ENCODE measurements around the gene PRKCA. TPM values are rescaled to one million over a fixed set of nuclear protein-coding genes. Genes with fewer than 3 reads are reported as not detected.

PRKCA gene
- total RNA-seq, 1 experiment from 2014 or later, result 29.6 TPM

GRCh38 chr17:66737524-66737923 is 435.1 kb downstream of the PRKCA start:
- TF ChIP-seq CTCF (IDR thresholded peaks at IDR 0.05; ENCODE audit: insufficient read depth in 1 of 2, low read depth in 1 of 2, low read length in 1 of 2, severe bottlenecking in 1 of 2, unreplicated experiment in 1 of 2), result no peak
- Histone ChIP-seq H3K9me3 (no peaks in the 10 kb centered on the region), H3K36me3 (ENCODE audit: control insufficient read depth, insufficient read depth, low read length) (0 out of 2 replicates have a peak, but pooled peaks cover under 1% of the 10 kb centered on the region), H3K4me3 (ENCODE audit: low read depth, low read length) (no peak overlapping the region), H3K27me3 (replicated peaks; ENCODE audit: control insufficient read depth, insufficient read depth, low read length) (no peaks in the 10 kb centered on the region), H3K4me1 (no peaks in the 10 kb centered on the region; the same call in 1 of the 2 replicates)
- ChIA-PET CTCF (interaction anchor here (0.7 kb wide), 1 partner anchor 238 kb away, joined by 3 read pairs; no protein-coding TSS in a partner anchor), POLR2A (no interaction called here)
- intact Hi-C loops (cut with micrococcal nuclease; ENCODE audit: unreplicated experiment), result no loop called here
- no TSS peak for BruUV-seq (replicated peaks)
- no peak overlapping the region for H3K4me3 Mint-ChIP-seq (ENCODE audit: unreplicated experiment)
- no peaks in the 10 kb centered on the region for H3K9me3 Mint-ChIP-seq (ENCODE audit: unreplicated experiment)
- H3K27me3 Mint-ChIP-seq (ENCODE audit: insufficient read depth, unreplicated experiment), result no peaks in the 10 kb centered on the region
- no peak overlapping the region for H3K27ac Mint-ChIP-seq (ENCODE audit: unreplicated experiment)
- H3K36me3 Mint-ChIP-seq (ENCODE audit: insufficient read depth, unreplicated experiment), result peaks cover 5% of the 10 kb centered on the region
- no peaks in the 10 kb centered on the region for H3K4me1 Mint-ChIP-seq (ENCODE audit: low read depth, unreplicated experiment)
- no peak for DNase-seq

GRCh38 chr17:66738301-66738700 is 435.9 kb downstream of the PRKCA start:
- intact Hi-C loops (cut with micrococcal nuclease; ENCODE audit: unreplicated experiment), result no loop called here
- no peaks in the 10 kb centered on the region; the same call in 1 of the 2 replicates for H3K4me1 ChIP-seq
- H3K27ac Mint-ChIP-seq (ENCODE audit: unreplicated experiment), result no peak overlapping the region
- H3K36me3 Mint-ChIP-seq (ENCODE audit: insufficient read depth, unreplicated experiment), result peaks cover 5% of the 10 kb centered on the region
- H3K4me3 ChIP-seq (ENCODE audit: low read depth, low read length), result no peak overlapping the region
- no peaks in the 10 kb centered on the region for H3K36me3 ChIP-seq (ENCODE audit: control insufficient read depth, insufficient read depth, low read length)
- no peak overlapping the region for H3K4me3 Mint-ChIP-seq (ENCODE audit: unreplicated experiment)
- BruUV-seq (replicated peaks), result no TSS peak
- ChIA-PET CTCF (no interaction called here), POLR2A (no interaction called here)
- no peaks in the 10 kb centered on the region for H3K27me3 Mint-ChIP-seq (ENCODE audit: insufficient read depth, unreplicated experiment)
- no peaks in the 10 kb centered on the region for H3K9me3 Mint-ChIP-seq (ENCODE audit: unreplicated experiment)
- H3K9me3 ChIP-seq, result no peaks in the 10 kb centered on the region
- no peak for DNase-seq
- no peaks in the 10 kb centered on the region for H3K27me3 ChIP-seq (replicated peaks; ENCODE audit: control insufficient read depth, insufficient read depth, low read length)
- TF ChIP-seq CTCF (IDR thresholded peaks at IDR 0.05; ENCODE audit: insufficient read depth in 1 of 2, low read depth in 1 of 2, low read length in 1 of 2, severe bottlenecking in 1 of 2, unreplicated experiment in 1 of 2), result no peak
- H3K4me1 Mint-ChIP-seq (ENCODE audit: low read depth, unreplicated experiment), result no peaks in the 10 kb centered on the region

- intact Hi-C loops (cut with micrococcal nuclease; ENCODE audit: unreplicated experiment), result no loop called here
- BruUV-seq (replicated peaks), result no TSS peak
- CTCF ChIA-PET, result interaction anchor here (1.3 kb wide), 1 partner anchor 12 kb away, joined by 3 read pairs; no protein-coding TSS in a partner anchor
- no peak for DNase-seq
- Histone ChIP-seq H3K27me3 (replicated peaks; ENCODE audit: control insufficient read depth, insufficient read depth, low read length) (no peaks in the 10 kb centered on the region), H3K36me3 (ENCODE audit: control insufficient read depth, insufficient read depth, low read length) (no peaks in the 10 kb centered on the region; the same call in 1 of the 2 replicates), H3K9me3 (no peaks in the 10 kb centered on the region), H3K4me3 (ENCODE audit: low read depth, low read length) (no peak overlapping the region), H3K4me1 (no peaks in the 10 kb centered on the region)
- POLR2A ChIA-PET, result interaction anchor here (0.6 kb wide), 1 partner anchor 159 kb away, joined by 6 read pairs; no protein-coding TSS in a partner anchor
- Mint-ChIP-seq H3K27me3 (ENCODE audit: insufficient read depth, unreplicated experiment) (no peaks in the 10 kb centered on the region), H3K36me3 (ENCODE audit: insufficient read depth, unreplicated experiment) (peaks cover 5% of the 10 kb centered on the region), H3K9me3 (ENCODE audit: unreplicated experiment) (no peaks in the 10 kb centered on the region), H3K4me1 (ENCODE audit: low read depth, unreplicated experiment) (no peaks in the 10 kb centered on the region), H3K4me3 (ENCODE audit: unreplicated experiment) (no peak overlapping the region), H3K27ac (ENCODE audit: unreplicated experiment) (no peak overlapping the region)
- no peak for TF ChIP-seq CTCF (IDR thresholded peaks at IDR 0.05; ENCODE audit: insufficient read depth in 1 of 2, low read depth in 1 of 2, low read length in 1 of 2, severe bottlenecking in 1 of 2, unreplicated experiment in 1 of 2)
Measured at GRCh38 chr17:66739553-66739952, 437.1 kb downstream of the PRKCA start.

Data from Caco-2 (cell line).